Measurements from ENCODE around the gene SAMD14.

GRCh38 chr17:50099003-50099402 is 31.0 kb downstream of the SAMD14 start:
- TF ChIP-seq POLR2A (IDR thresholded peaks at IDR 0.05) (no peak), CTCF (IDR thresholded peaks at IDR 0.05) (no peak)
